GM19468 (cell line): Measurements from ENCODE around the gene TMEM138.
"Not testable (repeated sequence)": the region's sequence is repeated elsewhere in the genome, so short reads cannot be mapped to it uniquely, and the experiment has no call there.

Experiments
- ATAC-seq: cut with Tn5 transposase; IDR thresholded peaks from one replicate; pipeline ENCODE4 v1.9.1; 2021; ENCODE audit warnings: mild to moderate bottlenecking, moderate library complexity, moderate number of reproducible peaks; ENCODE audit not compliant: unreplicated experiment; ENCODE audit errors: extremely low read depth

Gene TMEM138

GRCh38 chr11:61361237-61361740 is 885 bp upstream of the TMEM138 start:
- no peak for ATAC-seq

- no peak for ATAC-seq
These were observed 335 bp downstream of the TMEM138 start for GRCh38 chr11:61362542-61362875.

- ATAC-seq: no peak
These were observed 2.0 kb downstream of the TMEM138 start for GRCh38 chr11:61364012-61364675.

- no peak for ATAC-seq
These were observed 5.2 kb downstream of the TMEM138 start for GRCh38 chr11:61367406-61367805.

- ATAC-seq: no peak
These were observed 6.5 kb downstream of the TMEM138 start for GRCh38 chr11:61368646-61369045.

- ATAC-seq: no peak
These were observed 7.5 kb downstream of the TMEM138 start for GRCh38 chr11:61369372-61370348.

- no peak for ATAC-seq
These were observed 8.3 kb downstream of the TMEM138 start for GRCh38 chr11:61370349-61371005.

GRCh38 chr11:61372659-61373420 is 10.7 kb downstream of the TMEM138 start:
- ATAC-seq: no peak

- ATAC-seq: no peak
These were observed 13.6 kb downstream of the TMEM138 start for GRCh38 chr11:61375761-61376108.

GRCh38 chr11:61377461-61378160 is 15.4 kb downstream of the TMEM138 start:
- no peak for ATAC-seq

GRCh38 chr11:61378713-61379313 is 16.6 kb downstream of the TMEM138 start:
- no peak for ATAC-seq

- ATAC-seq: no peak
These were observed 18.7 kb downstream of the TMEM138 start for GRCh38 chr11:61380884-61381283.

- not testable (repeated sequence) for ATAC-seq
These were observed 21.7 kb downstream of the TMEM138 start for GRCh38 chr11:61383859-61384258.

- no peak for ATAC-seq
These were observed 22.4 kb downstream of the TMEM138 start for GRCh38 chr11:61384271-61385242.

GRCh38 chr11:61390161-61390560 is 28.0 kb downstream of the TMEM138 start:
- ATAC-seq: no peak

GRCh38 chr11:61392981-61393595 is 30.9 kb downstream of the TMEM138 start:
- ATAC-seq: no peak

GRCh38 chr11:61401173-61401572 is 39.0 kb downstream of the TMEM138 start:
- ATAC-seq: no peak

- no peak for ATAC-seq
These were observed 39.4 kb downstream of the TMEM138 start for GRCh38 chr11:61401573-61401972.
